ENCODE measurements around the gene CEP112. TPM values are rescaled to one million over a fixed set of nuclear protein-coding genes. Genes with fewer than 3 reads are reported as not detected.

The CEP112 gene
- total and polyA plus RNA-seq, 2 of the 4 experiments (the other 2 are of a cell fraction): 2.5 to 5.6 TPM

DNA sequence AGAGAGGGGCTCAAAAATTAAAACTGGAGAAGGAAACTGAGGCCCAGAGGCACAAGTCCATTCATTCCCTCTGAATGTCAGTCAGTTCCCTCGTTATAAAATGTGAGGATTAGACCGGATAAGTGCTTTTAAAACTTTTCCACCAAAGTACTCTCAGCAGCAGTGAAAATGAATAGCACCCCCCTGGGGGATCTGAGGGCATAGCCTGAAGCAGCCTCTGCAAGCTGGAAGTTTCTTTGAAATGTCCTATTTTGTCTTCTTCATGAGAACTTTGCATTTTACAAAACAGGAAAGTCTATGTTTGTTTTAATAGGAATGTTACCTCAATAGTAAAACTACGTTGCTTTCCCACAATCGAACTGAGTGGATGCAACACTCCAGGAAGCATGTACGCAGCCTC is 273.0 kb downstream of the CEP112 start:
- H3K23ac ChIP-seq (ENCODE audit: low read depth, low read length): no peak overlapping the region
- no peak overlapping the region for H3K18ac ChIP-seq (ENCODE audit: low read depth, low read length)
- no peaks in the 10 kb centered on the region for H4K20me1 ChIP-seq (ENCODE audit: insufficient read depth, low read length)
- no peaks in the 10 kb centered on the region for H3K27me3 ChIP-seq (ENCODE audit: control insufficient read depth, insufficient read depth, low read length)
- H3K36me3 ChIP-seq (ENCODE audit: control insufficient read depth, insufficient read depth, low read length): no peaks in the 10 kb centered on the region
- H3K4me2 ChIP-seq (ENCODE audit: low read depth, low read length): no peak overlapping the region
- H3K9me3 ChIP-seq (ENCODE audit: control insufficient read depth, insufficient read depth, low read length): no peaks in the 10 kb centered on the region
- CTCF ChIA-PET: interaction anchor here (0.5 kb wide), 1 partner anchor 12 kb away, joined by 4 read pairs; no protein-coding TSS in a partner anchor
- H3K79me1 ChIP-seq (ENCODE audit: low read depth in 1 of 2, low read length in 2 of 2): no peaks in the 10 kb centered on the region
- H4K91ac ChIP-seq (ENCODE audit: insufficient read depth, low read depth, low read length): no peak overlapping the region
- H3K27ac ChIP-seq (ENCODE audit: insufficient read depth, low read length): no peak overlapping the region
- H3K4me3 ChIP-seq (ENCODE audit: insufficient read depth, low read depth, low read length): no peak overlapping the region
- H3K4ac ChIP-seq (ENCODE audit: low read depth, low read length): no peak overlapping the region
- in situ Hi-C loops (cut with MboI; ENCODE audit: low sequenced_read_pairs) (no loop called here), intact Hi-C loops (cut with micrococcal nuclease) (no loop called here), dilution Hi-C loops (cut with HindIII; ENCODE audit: low sequenced_read_pairs, unreplicated experiment) (no loop called here)
- H2BK20ac ChIP-seq (ENCODE audit: low read depth, low read length): no peak overlapping the region
- POLR2A ChIA-PET (ENCODE audit: unreplicated experiment): no interaction called here
- TF ChIP-seq RAD21 (IDR thresholded peaks at IDR 0.05; ENCODE audit: low read length) (no peak), SMC3 (IDR thresholded peaks at IDR 0.05; ENCODE audit: low read depth, low read length) (no peak), CEBPB (IDR thresholded peaks at IDR 0.05; ENCODE audit: low read depth, low read length) (no peak), MXI1 (IDR thresholded peaks at IDR 0.05; ENCODE audit: borderline replicate concordance, low read depth, low read length) (no peak), FOS (IDR thresholded peaks at IDR 0.05; ENCODE audit: low read depth, low read length) (no peak)
- TF ChIP-seq, protein P1, sequence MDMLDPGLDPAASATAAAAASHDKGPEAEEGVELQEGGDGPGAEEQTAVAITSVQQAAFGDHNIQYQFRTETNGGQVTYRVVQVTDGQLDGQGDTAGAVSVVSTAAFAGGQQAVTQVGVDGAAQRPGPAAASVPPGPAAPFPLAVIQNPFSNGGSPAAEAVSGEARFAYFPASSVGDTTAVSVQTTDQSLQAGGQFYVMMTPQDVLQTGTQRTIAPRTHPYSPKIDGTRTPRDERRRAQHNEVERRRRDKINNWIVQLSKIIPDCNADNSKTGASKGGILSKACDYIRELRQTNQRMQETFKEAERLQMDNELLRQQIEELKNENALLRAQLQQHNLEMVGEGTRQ (IDR thresholded peaks at IDR 0.05; ENCODE audit: low read depth, low read length): no peak
- TF ChIP-seq, protein P2, sequence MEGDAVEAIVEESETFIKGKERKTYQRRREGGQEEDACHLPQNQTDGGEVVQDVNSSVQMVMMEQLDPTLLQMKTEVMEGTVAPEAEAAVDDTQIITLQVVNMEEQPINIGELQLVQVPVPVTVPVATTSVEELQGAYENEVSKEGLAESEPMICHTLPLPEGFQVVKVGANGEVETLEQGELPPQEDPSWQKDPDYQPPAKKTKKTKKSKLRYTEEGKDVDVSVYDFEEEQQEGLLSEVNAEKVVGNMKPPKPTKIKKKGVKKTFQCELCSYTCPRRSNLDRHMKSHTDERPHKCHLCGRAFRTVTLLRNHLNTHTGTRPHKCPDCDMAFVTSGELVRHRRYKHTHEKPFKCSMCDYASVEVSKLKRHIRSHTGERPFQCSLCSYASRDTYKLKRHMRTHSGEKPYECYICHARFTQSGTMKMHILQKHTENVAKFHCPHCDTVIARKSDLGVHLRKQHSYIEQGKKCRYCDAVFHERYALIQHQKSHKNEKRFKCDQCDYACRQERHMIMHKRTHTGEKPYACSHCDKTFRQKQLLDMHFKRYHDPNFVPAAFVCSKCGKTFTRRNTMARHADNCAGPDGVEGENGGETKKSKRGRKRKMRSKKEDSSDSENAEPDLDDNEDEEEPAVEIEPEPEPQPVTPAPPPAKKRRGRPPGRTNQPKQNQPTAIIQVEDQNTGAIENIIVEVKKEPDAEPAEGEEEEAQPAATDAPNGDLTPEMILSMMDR (conservative IDR thresholded peaks at IDR 0.05; ENCODE audit: low read depth, low read length): no peak
- no peaks in the 10 kb centered on the region for H3K9me1 ChIP-seq (ENCODE audit: insufficient read depth, low read length)
- no peak overlapping the region for H2AK9ac ChIP-seq (replicated peaks; ENCODE audit: low read depth, low read length, poor library complexity)
- no peak overlapping the region for H2BK15ac ChIP-seq (ENCODE audit: low read depth, low read length)
- no peak overlapping the region for H2BK120ac ChIP-seq (ENCODE audit: low read depth, low read length)
- DNase-seq (no peak), ATAC-seq (ENCODE audit: low read depth) (no peak)
- no peak overlapping the region for H3K56ac ChIP-seq (ENCODE audit: extremely low read depth, insufficient read depth, low read length)
- H2AFZ ChIP-seq (replicated peaks; ENCODE audit: low read length, poor library complexity): no peak overlapping the region
- no peak overlapping the region for H3K9ac ChIP-seq (ENCODE audit: low read depth, low read length)
- no peaks in the 10 kb centered on the region for H3K4me1 ChIP-seq (ENCODE audit: control insufficient read depth, insufficient read depth, low read length)
- BruUV-seq (replicated peaks): no TSS peak
- no peak overlapping the region for H4K8ac ChIP-seq (ENCODE audit: low read depth in 2 of 2, low read length in 2 of 2)
- whole genome bisulfite sequencing, 2 experiments (ENCODE audit: extremely low coverage in 2 of 2, insufficient read length in 1 of 2): no CpG with 5 or more reads among the region's 5 CpGs
- H3K14ac ChIP-seq (replicated peaks; ENCODE audit: low read depth, low read length): no peak overlapping the region
- H4K5ac ChIP-seq (ENCODE audit: low read depth, low read length): no peak overlapping the region
- no peak overlapping the region for H2BK5ac ChIP-seq (ENCODE audit: low read depth, low read length, poor library complexity, severe bottlenecking)
- no peak overlapping the region for H2AK5ac ChIP-seq (ENCODE audit: low read depth, low read length)

All from IMR-90 (cell line).